MM.1S (cell line): ENCODE measurements around the gene RMND1.

Experiments
- CTCF ChIP-seq: fragments of 300-600 bp; sonication (generic); IDR thresholded peaks from 2 replicates; pipeline ENCODE4 v1.5.1; 2016; ENCODE audit warnings: antibody characterized with exemption, low read length, mixed read lengths
- EZH2 ChIP-seq: fragments of 300-600 bp; sonication (generic); optimal IDR thresholded peaks from 2 replicates; pipeline ENCODE3; 2017; ENCODE audit warnings: low read depth, mild to moderate bottlenecking, antibody characterized with exemption, low read length, mixed read lengths
- EZH2phosphoT487 ChIP-seq: fragments of 300-600 bp; sonication (generic); IDR thresholded peaks from 2 replicates; pipeline ENCODE4 v1.6.1; 2018; ENCODE audit warnings: antibody characterized with exemption, low read length

- no peak for TF ChIP-seq EZH2
- TF ChIP-seq CTCF = no peak
- no peak for TF ChIP-seq EZH2phosphoT487
These were observed 63.7 kb downstream of the RMND1 start for GRCh38 chr6:151388236-151388635.
